ENCODE results near the gene CAMK1D. TPM values are rescaled to one million over a fixed set of nuclear protein-coding genes. Genes with fewer than 3 reads are reported as not detected.

Gene CAMK1D
- total and polyA plus RNA-seq, 2 of the 8 experiments (the other 6 are each of a cell fraction or from before 2014, with no cell fraction given) = 3.5 to 10.6 TPM

GRCh38 chr10:12650122-12650521 is 300.8 kb downstream of the CAMK1D start (continued):
- TF ChIP-seq TAF1 (IDR thresholded peaks at IDR 0.05; ENCODE audit: low read depth, low read length) = no peak
- no peak for TF ChIP-seq ATF3 (IDR thresholded peaks at IDR 0.05; ENCODE audit: insufficient read depth, low read depth, low read length)
- TF ChIP-seq SIX5 (IDR thresholded peaks at IDR 0.05; ENCODE audit: low read depth, low read length) = no peak
- TF ChIP-seq KDM5A (IDR thresholded peaks at IDR 0.05; ENCODE audit: low read length) = no peak
- no peak for TF ChIP-seq TAF7 (optimal IDR thresholded peaks at IDR 0.05; ENCODE audit: borderline replicate concordance, low read depth, low read length)
- no peak for TF ChIP-seq CHD2 (IDR thresholded peaks at IDR 0.05; ENCODE audit: low read length)

Measured in H1 (cell line).